ENCODE measurements around the gene SLC25A14.
A peak's percentile ranks its signal among the peaks of the same experiment; 100 is the strongest.

The SLC25A14 gene, protein sequence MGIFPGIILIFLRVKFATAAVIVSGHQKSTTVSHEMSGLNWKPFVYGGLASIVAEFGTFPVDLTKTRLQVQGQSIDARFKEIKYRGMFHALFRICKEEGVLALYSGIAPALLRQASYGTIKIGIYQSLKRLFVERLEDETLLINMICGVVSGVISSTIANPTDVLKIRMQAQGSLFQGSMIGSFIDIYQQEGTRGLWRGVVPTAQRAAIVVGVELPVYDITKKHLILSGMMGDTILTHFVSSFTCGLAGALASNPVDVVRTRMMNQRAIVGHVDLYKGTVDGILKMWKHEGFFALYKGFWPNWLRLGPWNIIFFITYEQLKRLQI

DNA sequence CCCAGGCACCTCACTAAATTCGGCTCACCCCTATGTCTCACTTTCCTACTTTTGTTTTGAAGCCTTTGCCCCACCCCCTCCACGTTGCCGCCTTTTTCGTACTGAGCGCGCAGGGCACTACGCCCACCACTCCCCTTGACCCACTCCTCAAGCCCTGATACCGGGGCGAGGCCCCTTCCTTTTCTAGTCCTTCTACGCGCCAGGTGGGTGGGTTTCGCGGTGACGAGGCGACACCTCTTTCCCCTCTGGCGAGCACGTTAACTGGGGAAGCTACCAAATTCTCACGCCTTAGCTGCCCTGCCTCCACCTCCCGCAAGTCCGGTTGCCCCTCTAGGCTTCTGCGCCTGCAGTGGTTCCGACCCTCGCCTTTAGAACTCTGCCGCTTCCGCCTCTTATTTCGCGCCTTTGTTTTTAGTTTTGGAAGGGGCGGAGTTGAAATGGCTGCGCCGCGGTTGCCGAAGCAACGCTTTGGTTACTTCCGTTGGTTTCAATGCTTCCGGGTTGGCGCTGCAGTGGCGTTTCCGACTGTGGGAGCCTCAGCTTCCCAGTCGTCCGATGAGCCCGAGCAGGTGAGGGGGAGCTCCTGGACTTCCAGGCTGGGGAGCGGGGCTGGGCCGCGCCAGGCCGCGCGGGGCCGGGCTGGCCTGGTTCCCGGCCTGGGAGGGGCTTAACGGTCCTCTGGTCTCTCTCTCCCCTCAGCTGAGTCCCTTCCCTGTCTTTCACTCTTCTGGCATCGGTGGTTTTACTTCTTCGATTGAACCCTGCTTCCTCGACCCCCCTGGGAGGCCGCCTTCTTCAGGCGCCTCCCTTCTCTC, at the start of gene SLC25A14:
Gene SLC25A14, plus strand, starts transcription at position 512 of the 815 bp plus-strand sequence. CDS start 360 bp downstream, outside the sequence.
- peak; percentile 65 for DNase-seq (ENCODE audit: low read depth)
- no peak for TF ChIP-seq CTCF (conservative IDR thresholded peaks at IDR 0.05; ENCODE audit: control insufficient read depth, insufficient read depth, low read depth, low read length)
- peak within 1 kb of the TSS; percentile 79 for H3K4me3 ChIP-seq (ENCODE audit: control insufficient read depth, low read depth, low read length)

DNA sequence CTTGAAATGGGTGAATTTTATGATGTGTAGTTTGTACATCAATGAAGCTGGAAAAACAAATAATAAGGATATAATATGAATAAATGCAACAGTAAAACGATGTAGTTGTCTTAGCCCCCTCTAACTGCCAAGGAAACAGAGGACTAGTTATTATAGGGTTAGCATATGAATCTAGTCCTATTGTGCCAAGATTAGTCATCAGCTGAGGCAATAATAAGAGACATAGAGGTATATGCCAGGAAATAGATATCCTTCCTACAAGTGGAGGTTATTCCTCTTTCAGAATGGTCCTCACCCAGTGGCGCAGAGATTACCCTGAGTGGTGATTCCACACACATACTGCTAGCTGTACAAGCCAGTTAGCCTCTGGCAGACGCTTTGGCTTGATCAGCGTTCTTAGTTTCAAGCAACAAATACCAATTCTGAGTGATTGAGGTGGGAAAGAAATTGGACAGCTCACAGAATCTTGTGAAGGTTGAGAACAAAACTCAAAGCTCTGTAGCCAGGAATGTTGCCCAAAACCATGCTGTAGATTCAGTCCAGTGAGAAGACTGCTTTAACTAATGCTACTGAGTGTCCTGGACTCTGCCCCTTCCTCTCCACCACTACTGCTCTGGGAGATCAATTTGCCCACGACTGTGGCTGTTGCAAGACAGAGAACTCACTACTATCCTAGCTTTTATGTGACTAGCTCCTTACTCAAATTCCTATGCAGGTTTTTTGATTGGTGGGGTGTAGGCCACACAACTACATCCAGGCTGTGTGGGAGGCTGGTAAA, 44.0 kb upstream of the SLC25A14 start:
- no peak for TF ChIP-seq CTCF (conservative IDR thresholded peaks at IDR 0.05; ENCODE audit: control insufficient read depth, insufficient read depth, low read depth, low read length)
- DNase-seq (ENCODE audit: low read depth), result peak; percentile 41
- no peak overlapping the region for H3K4me3 ChIP-seq (ENCODE audit: control insufficient read depth, low read depth, low read length)

DNA sequence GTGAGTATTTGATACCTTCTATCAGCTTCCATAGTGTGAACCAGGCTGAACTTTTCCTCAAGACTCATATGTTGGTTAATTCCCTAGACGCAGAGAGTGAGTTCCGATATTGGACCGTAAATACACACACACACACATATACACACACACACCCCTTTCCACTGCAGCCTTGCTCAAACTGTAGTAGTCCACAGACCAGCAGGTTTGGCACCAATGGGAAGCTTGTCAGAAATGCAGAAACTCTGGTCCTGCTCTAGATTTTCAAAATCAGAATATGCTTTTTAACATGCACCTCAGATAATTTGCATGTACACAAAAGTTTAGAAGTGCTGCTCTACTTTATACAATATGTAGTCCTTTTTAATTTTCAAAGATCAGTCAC, 43.4 kb upstream of the SLC25A14 start:
- no peak for TF ChIP-seq CTCF (conservative IDR thresholded peaks at IDR 0.05; ENCODE audit: control insufficient read depth, insufficient read depth, low read depth, low read length)
- no peak for DNase-seq (ENCODE audit: low read depth)
- no peak overlapping the region for H3K4me3 ChIP-seq (ENCODE audit: control insufficient read depth, low read depth, low read length)

DNA sequence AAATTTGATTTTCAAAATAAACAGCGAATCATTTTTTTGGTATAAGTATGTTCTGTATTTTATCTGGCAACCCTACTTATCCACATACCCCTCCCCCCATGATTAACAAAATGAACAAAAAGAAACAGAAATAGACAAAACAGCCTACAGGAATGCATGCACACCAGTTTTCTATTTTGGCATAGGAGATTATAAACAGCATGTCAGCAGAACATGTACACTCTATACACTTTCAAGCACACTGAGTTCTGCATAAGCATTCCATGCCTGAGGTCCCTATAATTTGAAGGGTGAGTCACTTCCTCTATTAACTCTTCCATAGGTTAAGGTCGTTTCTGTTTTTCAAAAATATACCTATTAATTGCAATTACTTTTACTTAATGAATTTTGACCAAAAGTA, 43.0 kb upstream of the SLC25A14 start:
- peak; percentile 15 for DNase-seq (ENCODE audit: low read depth)
- TF ChIP-seq CTCF (conservative IDR thresholded peaks at IDR 0.05; ENCODE audit: control insufficient read depth, insufficient read depth, low read depth, low read length), result no peak
- H3K4me3 ChIP-seq (ENCODE audit: control insufficient read depth, low read depth, low read length), result no peak overlapping the region

- no peak for TF ChIP-seq CTCF (conservative IDR thresholded peaks at IDR 0.05; ENCODE audit: control insufficient read depth, insufficient read depth, low read depth, low read length)
- no peak overlapping the region for H3K4me3 ChIP-seq (ENCODE audit: control insufficient read depth, low read depth, low read length)
Observed at GRCh38 chrX:130299279-130300009, 40.3 kb upstream of the SLC25A14 start.

GRCh38 chrX:130300010-130300282, 39.8 kb upstream of the SLC25A14 start:
- no peak for TF ChIP-seq CTCF (conservative IDR thresholded peaks at IDR 0.05; ENCODE audit: control insufficient read depth, insufficient read depth, low read depth, low read length)
- H3K4me3 ChIP-seq (ENCODE audit: control insufficient read depth, low read depth, low read length), result no peak overlapping the region
- no peak for DNase-seq (ENCODE audit: low read depth)

More at GRCh38 chrX:130299279-130300009, 40.3 kb upstream of the SLC25A14 start:
- no peak for DNase-seq (ENCODE audit: low read depth)

Measured in fibroblast of mammary gland (primary cell).